Breast epithelium (tissue), 4 donors: ENCODE measurements around the gene ZZZ3. TPM values are rescaled to one million over a fixed set of nuclear protein-coding genes. Genes with fewer than 3 reads are reported as not detected.
"Not testable (repeated sequence)": the region's sequence is repeated elsewhere in the genome, so short reads cannot be mapped to it uniquely, and the experiment has no call there.

Experiments
- DNase-seq, 2 donors: peaks; one replicate each; pipeline ENCODE4 v3.0.0-alpha.2; 2019; ENCODE audit warnings: low spot score in 2 of 2
- H3K27ac ChIP-seq, 2 donors: fragments of 200-600 bp; sonication (generic) in 1 of 2; one replicate each; pipeline ENCODE4 v1.5.1; 2016 to 2019; ENCODE audit warnings: mild to moderate bottlenecking in 1 of 2
- H3K27me3 ChIP-seq, 2 donors: fragments of 200-600 bp; sonication (generic) in 1 of 2; one replicate each; pipeline versions ENCODE4 v1.5.1 to v1.6.0; 2017 to 2019; ENCODE audit warnings: control low read depth in 1 of 2, mild to moderate bottlenecking in 1 of 2
- H3K36me3 ChIP-seq: fragments of 200-600 bp; one replicate; pipeline ENCODE4 v1.5.1; 2019
- H3K4me1 ChIP-seq, 2 donors: fragments of 200-600 bp; sonication (generic); one replicate each; pipeline ENCODE4 v1.5.1; 2016 to 2019; ENCODE audit warnings: control low read depth in 1 of 2
- H3K4me3 ChIP-seq, 3 donors: fragments of 200-600 bp; sonication (generic); 1 replicate in 2 of 3; 2 replicates in 1 of 3; pipeline ENCODE4 v1.5.1; 2016 to 2019; ENCODE audit warnings: mild to moderate bottlenecking in 3 of 3, moderate library complexity in 2 of 3
- H3K9me3 ChIP-seq, 2 donors: fragments of 200-600 bp; sonication (generic) in 1 of 2; one replicate each; pipeline ENCODE4 v1.5.1; 2016 to 2019; ENCODE audit warnings: control low read depth in 1 of 2
- POLR2A ChIP-seq: fragments of 450-650 bp; IDR thresholded peaks from one replicate; pipeline ENCODE4 v1.6.1; 2016; ENCODE audit warnings: antibody characterized with exemption, mild to moderate bottlenecking, moderate library complexity
- POLR2AphosphoS5 ChIP-seq, 3 donors: sonication (generic); formaldehyde crosslinking; IDR thresholded peaks; one replicate each; pipeline ENCODE4 v1.6.1; 2017; ENCODE audit warnings: antibody characterized with exemption in 3 of 3
- intact Hi-C: fragments of 100-400 bp; cut with DNase I; formaldehyde crosslinking; loops from one replicate; pipeline ENCODE4 v1.15.1; 2023; ENCODE audit warnings: low total_unique reads
- total RNA-seq, 3 donors: library from RNA; depleted of rRNA; stranded (reverse); fragments of >200 nt; gene quantifications; one replicate each; pipeline ENCODE4 v1.1.0, GENCODE V29; 2016
- TF ChIP-seq, protein P1 (sequence below), 3 donors: fragments of 450-650 bp; IDR thresholded peaks; one replicate each; pipeline ENCODE4 v1.5.1; 2016 to 2017; ENCODE audit warnings: antibody characterized with exemption in 3 of 3, mild to moderate bottlenecking in 3 of 3, moderate library complexity in 3 of 3

ZZZ3 gene
- total RNA-seq, 3 donors from 2014 or later: 41.1 to 133 (median 87.2) TPM

DNA sequence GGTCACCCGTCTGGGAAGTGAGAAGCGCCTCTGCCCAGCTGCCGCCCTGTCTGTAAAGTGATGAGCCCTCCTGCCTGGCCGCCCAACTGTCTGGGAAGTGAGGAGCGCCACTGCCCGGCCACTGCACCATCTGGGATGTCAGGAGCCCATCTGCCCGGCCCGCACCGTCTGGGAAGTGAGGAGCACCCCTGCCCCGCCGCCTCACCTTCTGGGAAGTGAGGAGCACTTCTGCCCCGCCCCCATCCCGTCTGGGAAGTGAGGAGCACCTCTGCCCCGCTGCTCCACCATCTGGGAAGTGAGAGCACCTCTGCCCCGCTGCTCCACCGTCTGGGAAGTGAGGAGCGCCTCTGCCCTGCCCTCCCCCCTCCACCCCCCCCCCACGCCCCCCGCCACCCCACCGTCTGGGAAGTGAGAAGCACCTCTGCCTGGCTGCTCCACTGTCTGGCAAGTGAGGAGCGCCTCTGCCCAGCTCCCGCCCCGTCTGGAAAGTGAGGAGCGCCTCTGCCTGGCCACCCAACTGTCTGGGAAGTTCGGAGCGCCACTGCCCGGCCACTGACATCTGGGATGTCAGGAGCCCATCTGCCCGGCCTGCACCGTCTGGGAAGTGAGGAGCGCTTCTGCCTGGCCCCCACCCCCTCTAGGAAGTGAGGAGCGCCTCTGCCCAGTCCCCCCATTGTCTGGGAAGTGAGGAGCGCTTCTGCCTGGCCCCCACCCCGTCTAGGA lies 4.5 kb upstream of the ZZZ3 start:
- Histone ChIP-seq H3K27me3 (no peaks in the 10 kb centered on the region), H3K9me3 (no peaks in the 10 kb centered on the region), H3K36me3 (no peaks in the 10 kb centered on the region), H3K4me3 (peak overlapping the region in 2 of 3 donors; percentile 29 to 52), H3K27ac (no peak overlapping the region), H3K4me1 (no peaks in the 10 kb centered on the region)
- TF ChIP-seq POLR2A (no peak), POLR2AphosphoS5 (IDR thresholded peaks at IDR 0.05) (no peak)
- TF ChIP-seq, protein P1, sequence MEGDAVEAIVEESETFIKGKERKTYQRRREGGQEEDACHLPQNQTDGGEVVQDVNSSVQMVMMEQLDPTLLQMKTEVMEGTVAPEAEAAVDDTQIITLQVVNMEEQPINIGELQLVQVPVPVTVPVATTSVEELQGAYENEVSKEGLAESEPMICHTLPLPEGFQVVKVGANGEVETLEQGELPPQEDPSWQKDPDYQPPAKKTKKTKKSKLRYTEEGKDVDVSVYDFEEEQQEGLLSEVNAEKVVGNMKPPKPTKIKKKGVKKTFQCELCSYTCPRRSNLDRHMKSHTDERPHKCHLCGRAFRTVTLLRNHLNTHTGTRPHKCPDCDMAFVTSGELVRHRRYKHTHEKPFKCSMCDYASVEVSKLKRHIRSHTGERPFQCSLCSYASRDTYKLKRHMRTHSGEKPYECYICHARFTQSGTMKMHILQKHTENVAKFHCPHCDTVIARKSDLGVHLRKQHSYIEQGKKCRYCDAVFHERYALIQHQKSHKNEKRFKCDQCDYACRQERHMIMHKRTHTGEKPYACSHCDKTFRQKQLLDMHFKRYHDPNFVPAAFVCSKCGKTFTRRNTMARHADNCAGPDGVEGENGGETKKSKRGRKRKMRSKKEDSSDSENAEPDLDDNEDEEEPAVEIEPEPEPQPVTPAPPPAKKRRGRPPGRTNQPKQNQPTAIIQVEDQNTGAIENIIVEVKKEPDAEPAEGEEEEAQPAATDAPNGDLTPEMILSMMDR (IDR thresholded peaks at IDR 0.05): no peak
- intact Hi-C loops: no loop called here
- no peak for DNase-seq

DNA sequence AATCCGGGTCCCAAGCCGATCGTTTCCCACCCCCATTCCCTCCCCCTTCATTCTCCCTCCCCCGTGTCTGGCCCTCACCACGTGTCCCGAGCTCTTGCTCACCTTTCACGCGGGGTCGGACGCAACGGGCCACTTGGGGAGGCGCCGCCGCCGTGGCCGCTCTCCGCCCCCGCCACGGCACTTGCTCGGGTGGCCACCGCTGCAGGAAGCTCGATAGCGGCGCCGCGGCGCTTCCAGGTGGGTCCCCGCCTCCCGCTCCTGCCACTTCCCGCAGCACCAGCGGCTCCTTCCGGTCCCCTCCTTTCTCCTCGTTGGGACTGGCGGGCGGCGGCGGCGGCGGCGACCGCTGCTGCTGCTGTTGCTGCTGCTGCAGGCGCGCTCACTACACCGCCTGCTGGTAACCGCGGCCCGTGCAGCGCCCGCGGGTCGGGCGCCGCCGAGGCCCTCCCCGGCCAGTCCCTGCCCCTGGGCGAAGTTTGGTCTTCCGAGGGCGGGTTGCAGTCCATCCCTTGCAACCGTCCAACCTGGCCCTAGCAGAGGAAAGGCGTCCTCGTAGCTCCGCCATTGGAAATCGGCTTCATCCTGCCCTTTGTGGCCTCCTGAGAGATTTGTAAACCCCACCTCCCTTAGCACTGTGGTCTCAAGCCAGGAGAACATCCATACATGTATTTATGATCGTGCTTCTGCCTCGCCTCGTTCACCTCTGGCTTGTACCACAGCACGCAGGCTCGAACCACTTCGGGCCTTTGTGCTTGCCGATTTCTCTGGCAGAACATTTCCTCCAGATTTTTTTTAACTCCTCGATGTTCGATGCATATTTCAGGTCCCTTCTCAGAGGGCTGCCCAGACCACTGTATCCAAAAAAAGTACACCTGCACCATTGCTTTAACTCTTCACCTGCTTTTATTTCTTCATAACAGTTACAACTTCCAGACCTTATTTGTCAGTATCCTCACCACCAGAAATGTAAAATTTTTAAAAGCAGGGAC lies 996 bp upstream of the ZZZ3 start:
- H3K4me1 ChIP-seq: no peaks in the 10 kb centered on the region
- H3K9me3 ChIP-seq: no peaks in the 10 kb centered on the region
- no peaks in the 10 kb centered on the region for H3K27me3 ChIP-seq
- intact Hi-C loops: no loop called here
- peak; percentile 88 to 90 for DNase-seq
- H3K27ac ChIP-seq: peak overlapping the region; percentile 96 to 97
- H3K36me3 ChIP-seq: no peaks in the 10 kb centered on the region
- peak overlapping the region; percentile 76 to 88 (median 81) for H3K4me3 ChIP-seq
- TF ChIP-seq POLR2AphosphoS5 (IDR thresholded peaks at IDR 0.05) (peak in 2 of 3 donors; percentile 51 to 55), POLR2A (no peak)
- TF ChIP-seq, protein P1 (IDR thresholded peaks at IDR 0.05): peak; percentile 74 to 95 (median 93)

DNA sequence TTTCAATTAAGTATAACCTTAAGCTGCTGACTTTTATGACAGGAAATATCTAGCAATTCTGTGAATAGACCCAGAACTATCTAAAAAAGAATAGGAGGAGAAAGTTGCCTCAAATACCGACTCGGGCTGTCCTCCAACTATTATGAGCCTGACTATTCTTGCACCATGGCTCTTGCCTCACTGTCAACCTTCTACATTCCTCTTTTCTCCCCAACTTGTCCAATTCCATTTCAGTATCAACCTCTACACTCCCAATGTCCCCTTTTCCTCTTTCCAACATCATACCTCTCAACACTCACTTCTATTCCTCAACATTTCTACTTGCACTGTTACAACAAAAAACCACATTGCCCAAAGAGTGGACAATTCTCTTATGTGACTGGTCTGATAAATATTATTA lies 2.3 kb downstream of the ZZZ3 start:
- Histone ChIP-seq H3K27me3 (no peaks in the 10 kb centered on the region), H3K36me3 (no peaks in the 10 kb centered on the region), H3K4me1 (no peaks in the 10 kb centered on the region), H3K4me3 (peak overlapping the region in 1 of 3 donors; percentile 16), H3K9me3 (no peaks in the 10 kb centered on the region), H3K27ac (no peak overlapping the region)
- DNase-seq: no peak
- TF ChIP-seq POLR2A: no peak
- TF ChIP-seq POLR2AphosphoS5 (IDR thresholded peaks at IDR 0.05): no peak
- TF ChIP-seq, protein P1 (IDR thresholded peaks at IDR 0.05): no peak
- intact Hi-C loops: no loop called here

DNA sequence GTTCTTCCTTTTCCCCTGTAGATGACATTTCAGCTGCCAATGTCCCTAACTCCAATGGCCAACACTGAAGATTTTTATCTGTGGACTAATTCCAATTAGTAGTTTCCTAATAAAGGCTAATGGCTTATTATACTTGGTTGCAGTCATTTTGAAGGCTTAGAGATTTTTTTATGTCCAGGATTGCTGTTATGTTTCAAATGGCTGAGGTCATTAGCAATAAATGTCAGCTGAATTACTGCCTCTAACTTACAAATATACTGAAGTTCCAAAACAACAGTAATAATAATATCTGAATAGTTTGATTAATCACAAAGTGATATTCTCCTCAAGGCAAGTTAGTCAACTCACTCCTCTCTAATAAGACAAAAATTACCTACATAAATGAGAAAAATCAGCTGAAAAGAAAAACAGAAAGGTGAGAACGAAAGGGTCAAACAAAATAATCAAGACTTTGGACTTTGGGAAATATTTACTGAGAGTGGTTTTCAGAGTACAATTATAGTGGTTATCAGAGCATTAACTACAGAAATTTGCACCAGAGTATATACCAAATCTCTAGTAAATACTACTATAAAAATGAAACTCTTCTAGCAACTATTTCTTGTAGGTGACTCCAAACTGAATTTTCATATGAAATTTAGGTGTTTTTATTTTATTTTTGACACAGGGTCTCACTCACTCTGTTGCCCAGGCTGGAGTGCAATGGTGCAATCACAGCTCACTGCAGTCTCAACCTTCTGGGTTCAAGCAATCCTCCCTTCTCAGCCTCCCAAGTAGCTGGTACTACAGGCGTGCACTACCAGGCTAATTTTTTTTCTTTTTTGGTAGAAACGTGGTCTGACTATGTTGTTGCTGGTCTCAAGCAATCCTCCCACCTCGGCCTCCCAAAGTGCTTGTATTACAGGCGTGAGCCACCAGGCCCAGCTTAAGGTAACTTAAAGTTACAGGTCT lies 3.5 kb downstream of the ZZZ3 start:
- intact Hi-C loops: loop anchor here (10.0 kb wide), 1 partner anchor 1364 kb away; no protein-coding TSS in a partner anchor
- TF ChIP-seq POLR2A (no peak), POLR2AphosphoS5 (IDR thresholded peaks at IDR 0.05) (no peak)
- TF ChIP-seq, protein P1 (IDR thresholded peaks at IDR 0.05): no peak
- Histone ChIP-seq H3K27ac (no peak overlapping the region), H3K27me3 (no peaks in the 10 kb centered on the region), H3K4me3 (no peak overlapping the region), H3K4me1 (no peaks in the 10 kb centered on the region), H3K36me3 (no peaks in the 10 kb centered on the region), H3K9me3 (no peaks in the 10 kb centered on the region)
- no peak for DNase-seq

DNA sequence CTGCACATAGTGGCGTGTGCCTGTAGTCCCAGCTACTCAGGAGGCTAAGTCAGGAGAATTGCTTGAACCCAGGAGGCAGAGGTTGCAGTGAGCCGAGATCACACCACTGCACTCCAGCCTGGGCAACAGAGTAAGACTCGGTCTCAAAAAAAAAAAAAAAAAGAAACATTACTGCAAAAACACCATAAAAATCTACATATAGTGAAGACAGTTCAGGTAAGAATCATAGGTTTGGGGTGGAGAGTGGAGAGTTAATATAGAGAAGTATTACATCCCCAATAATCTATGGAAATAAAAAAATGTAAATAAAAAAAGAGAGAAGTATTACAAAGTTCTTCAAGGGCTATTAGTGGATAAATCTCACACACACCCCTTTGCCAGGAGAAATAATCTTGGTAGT lies 7.7 kb downstream of the ZZZ3 start:
- H3K4me3 ChIP-seq, H3K36me3 ChIP-seq, DNase-seq, H3K9me3 ChIP-seq, H3K27me3 ChIP-seq, H3K27ac ChIP-seq, H3K4me1 ChIP-seq: not testable (repeated sequence)
- intact Hi-C loops: loop anchor here (10.0 kb wide), 1 partner anchor 1360 kb away; no protein-coding TSS in a partner anchor
